K562 (cell line): ENCODE data around the gene KCNK4. TPM values are rescaled to one million over a fixed set of nuclear protein-coding genes. Genes with fewer than 3 reads are reported as not detected.
A peak's percentile ranks its signal among the peaks of the same experiment; 100 is the strongest.

Experiments used
- CHD2 ChIP-seq: IDR thresholded peaks from 2 replicates; pipeline ENCODE4 v1.6.1; 2011; ENCODE audit warnings: low read depth, low read length
- CREB3 ChIP-seq: fragments of 450-650 bp; conservative IDR thresholded peaks from 2 replicates; pipeline ENCODE4 v1.6.1; 2016; ENCODE audit warnings: missing genetic modification characterization, low read depth, mild to moderate bottlenecking, missing compliant biosample characterization, moderate library complexity
- CTCF ChIP-seq, 3 experiments: IDR thresholded peaks in 2 of 3; conservative IDR thresholded peaks in 1 of 3; 2 replicates each; pipeline ENCODE4 v1.5.1; 2011 to 2012; ENCODE audit warnings: low read length in 3 of 3, mild to moderate bottlenecking in 3 of 3, control low read depth in 2 of 3, improper control_type of control experiment in 1 of 3, inconsistent platforms in 1 of 3, low read depth in 1 of 3, mixed read lengths in 1 of 3, moderate library complexity in 1 of 3; ENCODE audit not compliant: insufficient read depth in 2 of 3
- GATA2 ChIP-seq: sonication (generic); formaldehyde crosslinking; IDR thresholded peaks from 2 replicates; pipeline ENCODE4 v1.4.0; 2020; ENCODE audit warnings: mild to moderate bottlenecking, missing genetic modification reagents
- GTF2A2 ChIP-seq: IDR thresholded peaks from 2 replicates; pipeline ENCODE4 v1.6.1; 2016; ENCODE audit warnings: mild to moderate bottlenecking, missing genetic modification characterization, missing compliant biosample characterization
- MXD1 ChIP-seq: fragments of 250-450 bp; sonication (Bioruptor Pico); IDR thresholded peaks from 2 replicates; pipeline ENCODE4 v1.8.0; 2021; ENCODE audit warnings: borderline replicate concordance, mild to moderate bottlenecking, moderate library complexity; ENCODE audit not compliant: poor library complexity, severe bottlenecking
- NFXL1 ChIP-seq: fragments of 450-650 bp; formaldehyde crosslinking; IDR thresholded peaks from 2 replicates; pipeline ENCODE4 v1.4.0; 2021; ENCODE audit warnings: mild to moderate bottlenecking
- PKNOX1 ChIP-seq: fragments of 450-650 bp; IDR thresholded peaks from 2 replicates; pipeline ENCODE4 v1.6.1; 2016
- PRDM10 ChIP-seq: fragments of 450-650 bp; IDR thresholded peaks from 2 replicates; pipeline ENCODE4 v1.6.1; 2018; ENCODE audit not compliant: partially characterized antibody
- RBM34 ChIP-seq: fragments of 200-400 bp; formaldehyde crosslinking; IDR thresholded peaks from 2 replicates; pipeline ENCODE4 v1.6.1; 2018; ENCODE audit warnings: low read length, borderline replicate concordance; ENCODE audit not compliant: insufficient read depth
- SNAPC5 ChIP-seq: fragments of 250-450 bp; sonication (Bioruptor Pico); IDR thresholded peaks from 2 replicates; pipeline ENCODE4 v1.8.0; 2021; ENCODE audit warnings: moderate library complexity, mild to moderate bottlenecking, inconsistent platforms
- SREBF2 ChIP-seq: sonication (generic); formaldehyde crosslinking; IDR thresholded peaks from 2 replicates; pipeline ENCODE4 v1.4.0; 2020; ENCODE audit warnings: mild to moderate bottlenecking, missing genetic modification reagents
- THAP12 ChIP-seq: fragments of 250-450 bp; sonication (Bioruptor Pico); IDR thresholded peaks from 2 replicates; pipeline ENCODE4 v1.9.0; 2021; ENCODE audit warnings: mild to moderate bottlenecking, inconsistent platforms
- ZC3H4 ChIP-seq: sonication (generic); formaldehyde crosslinking; IDR thresholded peaks from 2 replicates; pipeline ENCODE4 v1.9.0; 2021; ENCODE audit warnings: missing genetic modification reagents, borderline replicate concordance
- ZSCAN32 ChIP-seq: fragments of 450-650 bp; formaldehyde crosslinking; IDR thresholded peaks from 2 replicates; pipeline ENCODE4 v1.4.0; 2020; ENCODE audit warnings: mild to moderate bottlenecking, moderate library complexity
- polyA plus RNA-seq, 8 experiments: library from polyadenylated mRNA; depleted of rRNA in 4 of 8; stranded (reverse) in 5 of 8; unstranded in 3 of 8; fragments of >200 nt; fragmentation: Nextera tagmentation in 2 of 8; fragmentation: Illumina TruSeq in 1 of 8; extraction: Ambion mirVana in 2 of 8; extraction: Trizol in 1 of 8; gene quantifications; 2 replicates each; pipeline versions ENCODE4 v1.2.1 to v1.2.3, GENCODE V29; 2011 to 2014; ENCODE audit warnings: inconsistent platforms in 1 of 8, missing spikeins in 1 of 8
- total RNA-seq, 7 experiments: library from RNA; depleted of rRNA in 6 of 7; stranded (reverse); fragments of >200 nt in 6 of 7; fragmentation: Illumina TruSeq in 2 of 7; extraction: Trizol in 2 of 7; gene quantifications; 2 replicates each; pipeline versions ENCODE4 v1.2.1 to v1.2.3, GENCODE V29; 2011 to 2021; ENCODE audit warnings: low replicate concordance in 1 of 7

KCNK4 gene
- total and polyA plus RNA-seq, 9 of the 15 experiments (the other 6 are each of a cell fraction or from before 2014, with no cell fraction given): not detected

GRCh38 chr11:64314805-64315561, 23.9 kb downstream of the KCNK4 start (continued):
- TF ChIP-seq PRDM10: no peak
- TF ChIP-seq RBM34: no peak
- TF ChIP-seq SREBF2 (CRISPR knock-in tag): no peak
- TF ChIP-seq NFXL1 (CRISPR knock-in tag): no peak
- no peak for TF ChIP-seq CHD2
- TF ChIP-seq PKNOX1: 0 out of 2 replicates have a peak, but pooled peaks have one; percentile 1
- no peak for TF ChIP-seq ZSCAN32 (CRISPR knock-in tag)
- TF ChIP-seq ZC3H4 (CRISPR knock-in tag): no peak
- no peak for TF ChIP-seq GATA2
- no peak for TF ChIP-seq MXD1 (CRISPR knock-in tag)
- no peak for TF ChIP-seq THAP12 (CRISPR knock-in tag)
- no peak for TF ChIP-seq CREB3 (tag)
- no peak for TF ChIP-seq GTF2A2 (tag)
- no peak for TF ChIP-seq SNAPC5 (CRISPR knock-in tag)
- TF ChIP-seq CTCF (IDR thresholded peaks at IDR 0.05 in 2 of 3, conservative IDR thresholded peaks at IDR 0.05 in 1 of 3; ENCODE audit: insufficient read depth in 2 of 3, low read depth in 1 of 3, low read length in 3 of 3): 0 out of 6 replicates have a peak, but pooled peaks of 1 of the 3 experiments have one; percentile 4
